Upper lobe of left lung (tissue), 4 donors: ENCODE measurements around the gene PLEKHA8.

Experiments used
- EP300 ChIP-seq, 4 donors: sonication (generic); formaldehyde crosslinking; IDR thresholded peaks; one replicate each; pipeline ENCODE4 v1.5.1; 2017; ENCODE audit warnings: antibody characterized with exemption in 4 of 4, control low read depth in 2 of 4
- POLR2A ChIP-seq, 4 donors: fragments of 450-650 bp; IDR thresholded peaks; one replicate each; pipeline ENCODE4 v1.5.1; 2016 to 2017; ENCODE audit warnings: antibody characterized with exemption in 4 of 4, mild to moderate bottlenecking in 2 of 4
- POLR2AphosphoS5 ChIP-seq, 2 donors: sonication (generic); formaldehyde crosslinking; IDR thresholded peaks; one replicate each; pipeline ENCODE4 v1.5.1; 2017; ENCODE audit warnings: antibody characterized with exemption in 2 of 2
- TF ChIP-seq, protein P1 (sequence below), 6 experiments: fragments of 450-650 bp in 4 of 6; fragments of 200-600 bp in 2 of 6; sonication (generic) in 2 of 6; IDR thresholded peaks; one replicate each; pipeline ENCODE4 v1.5.1; 2016 to 2019; ENCODE audit warnings: antibody characterized with exemption in 6 of 6

DNA sequence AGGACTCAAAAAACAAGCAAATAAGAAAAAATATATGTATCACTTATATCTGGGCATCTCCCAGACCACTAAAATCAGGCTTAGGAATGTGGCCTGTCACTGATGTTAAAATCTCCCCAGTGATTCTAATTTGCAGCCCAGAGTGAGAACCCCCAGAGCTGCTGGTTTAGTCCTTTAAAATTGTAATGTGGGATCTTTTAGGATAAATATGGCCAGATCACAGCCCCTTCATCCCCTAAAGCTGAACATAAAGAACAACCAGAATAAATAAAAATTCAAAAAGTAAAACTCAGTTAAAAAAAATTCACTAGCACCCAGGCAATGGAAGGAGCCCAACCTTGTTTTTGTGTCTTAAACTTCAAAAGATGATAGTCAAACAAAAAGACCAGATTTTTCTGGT is 60.1 kb downstream of the PLEKHA8 start:
- TF ChIP-seq, protein P1, sequence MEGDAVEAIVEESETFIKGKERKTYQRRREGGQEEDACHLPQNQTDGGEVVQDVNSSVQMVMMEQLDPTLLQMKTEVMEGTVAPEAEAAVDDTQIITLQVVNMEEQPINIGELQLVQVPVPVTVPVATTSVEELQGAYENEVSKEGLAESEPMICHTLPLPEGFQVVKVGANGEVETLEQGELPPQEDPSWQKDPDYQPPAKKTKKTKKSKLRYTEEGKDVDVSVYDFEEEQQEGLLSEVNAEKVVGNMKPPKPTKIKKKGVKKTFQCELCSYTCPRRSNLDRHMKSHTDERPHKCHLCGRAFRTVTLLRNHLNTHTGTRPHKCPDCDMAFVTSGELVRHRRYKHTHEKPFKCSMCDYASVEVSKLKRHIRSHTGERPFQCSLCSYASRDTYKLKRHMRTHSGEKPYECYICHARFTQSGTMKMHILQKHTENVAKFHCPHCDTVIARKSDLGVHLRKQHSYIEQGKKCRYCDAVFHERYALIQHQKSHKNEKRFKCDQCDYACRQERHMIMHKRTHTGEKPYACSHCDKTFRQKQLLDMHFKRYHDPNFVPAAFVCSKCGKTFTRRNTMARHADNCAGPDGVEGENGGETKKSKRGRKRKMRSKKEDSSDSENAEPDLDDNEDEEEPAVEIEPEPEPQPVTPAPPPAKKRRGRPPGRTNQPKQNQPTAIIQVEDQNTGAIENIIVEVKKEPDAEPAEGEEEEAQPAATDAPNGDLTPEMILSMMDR (IDR thresholded peaks at IDR 0.05): no peak
- TF ChIP-seq POLR2A (IDR thresholded peaks at IDR 0.05) (no peak), POLR2AphosphoS5 (IDR thresholded peaks at IDR 0.05) (no peak), EP300 (IDR thresholded peaks at IDR 0.05) (no peak)
